Stimulated activated CD4-positive, alpha-beta T cell treated with anti-CD3 and anti-CD28 coated beads, Interleukin-1b, Interleukin-23, amount 100 ng/mL, for 24 hours (primary cell): ENCODE measurements around the gene SRD5A2.

Experiments
- DNase-seq, 4 experiments: peaks; one replicate each; pipeline ENCODE4 v3.0.0-alpha.2; 2020; ENCODE audit warnings: low read depth in 4 of 4, low spot score in 1 of 4

SRD5A2 gene

GRCh38 chr2:31474296-31474695 lies 106.4 kb downstream of the SRD5A2 start:
- no peak for DNase-seq
